Erythroblast (primary cell): Measurements from ENCODE around the gene DIP2C.
"Not testable (repeated sequence)": the region's sequence is repeated elsewhere in the genome, so short reads cannot be mapped to it uniquely, and the experiment has no call there.

Source experiments
- DNase-seq, 2 experiments: peaks; one replicate each; lab custom pipeline; 2025; lab: John Stamatoyannopoulos, UW
- GATA1 ChIP-seq: IDR thresholded peaks from 2 replicates; pipeline ENCODE4 v1.6.1; 2011; ENCODE audit warnings: low read depth, mild to moderate bottlenecking, control low read depth, low read length, moderate library complexity
- POLR2A ChIP-seq: IDR thresholded peaks from 2 replicates; pipeline ENCODE4 v1.6.1; 2011; ENCODE audit warnings: mild to moderate bottlenecking, low read length

The DIP2C gene

DNA sequence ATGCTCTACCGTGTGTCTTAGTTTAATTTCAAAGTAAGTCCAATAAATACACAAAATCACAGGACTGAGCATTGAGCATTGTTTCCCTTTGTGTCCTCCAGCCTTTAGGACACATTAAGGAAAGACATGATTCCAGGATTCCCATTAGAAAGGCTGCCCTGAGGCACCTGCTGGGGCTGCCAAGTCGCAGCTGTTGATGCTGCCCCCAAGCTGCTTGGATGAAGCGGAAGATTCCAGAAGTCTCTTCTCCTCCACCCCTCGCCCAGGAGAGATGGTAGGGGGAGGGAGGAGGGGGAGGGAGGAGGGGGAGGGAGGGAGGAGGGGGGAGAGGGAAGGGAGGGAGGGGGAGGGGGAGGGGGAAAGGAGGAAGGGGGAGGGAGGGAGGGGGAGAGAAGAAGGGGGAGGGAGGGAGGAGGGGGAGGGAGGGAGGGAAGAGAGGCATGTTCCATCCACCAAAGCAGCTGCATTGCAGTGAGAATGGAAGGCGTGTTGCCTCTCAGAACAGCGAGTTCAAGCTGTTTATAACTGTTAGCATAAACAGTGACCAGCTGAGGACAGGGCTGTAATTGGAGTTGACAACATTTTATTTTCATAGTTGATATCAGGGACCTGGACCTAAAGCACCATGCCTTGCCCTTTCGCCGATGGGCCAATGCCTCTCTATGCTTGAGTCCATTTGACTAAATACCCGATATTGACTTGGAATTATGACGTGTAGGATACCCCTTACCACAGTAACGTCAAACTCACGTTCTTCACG, 67.3 kb downstream of the DIP2C start:
- no peak for DNase-seq
- TF ChIP-seq POLR2A (no peak), GATA1 (no peak)

DNA sequence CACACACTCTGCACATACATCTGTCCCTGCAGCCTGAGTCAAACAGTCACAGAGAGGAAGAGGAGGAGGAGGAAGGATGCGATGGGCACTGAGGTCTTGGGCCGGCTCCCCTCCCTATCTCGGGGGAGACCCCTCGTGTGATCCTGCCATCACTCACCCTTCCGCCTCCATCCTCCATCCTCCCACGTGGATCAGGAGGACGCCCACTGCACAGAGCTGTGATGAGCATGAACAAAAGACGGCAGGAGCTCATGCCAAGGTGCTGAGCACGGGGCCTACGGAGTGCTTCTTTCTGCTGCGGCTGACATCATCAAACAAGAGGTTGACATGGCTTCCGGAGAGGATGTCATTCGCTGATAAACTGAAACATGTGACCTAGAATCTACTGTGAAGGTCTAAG, 68.0 kb downstream of the DIP2C start:
- TF ChIP-seq POLR2A (no peak), GATA1 (no peak)
- no peak for DNase-seq

GRCh38 chr10:620971-621370, 68.5 kb downstream of the DIP2C start:
- no peak for DNase-seq
- TF ChIP-seq POLR2A (no peak), GATA1 (no peak)

DNA sequence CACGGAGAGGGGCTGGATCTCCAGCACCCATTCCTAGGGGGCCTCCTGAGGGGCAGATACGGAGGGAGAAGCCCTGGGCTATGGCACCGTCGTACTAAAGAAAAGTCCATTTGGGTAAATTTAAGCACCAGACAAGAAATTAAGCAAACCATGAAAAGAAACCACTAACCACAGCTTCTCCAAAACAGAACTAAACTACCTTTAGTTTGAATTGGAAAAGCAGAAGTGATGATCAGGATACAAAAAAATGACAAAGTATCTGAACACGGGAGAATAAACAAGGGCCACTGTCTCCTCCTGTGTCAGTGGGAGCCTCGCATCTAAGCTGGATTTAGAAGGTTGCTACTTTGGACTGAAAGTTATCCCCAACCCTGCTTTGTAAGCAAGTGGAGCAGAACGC, 69.1 kb downstream of the DIP2C start:
- no peak for DNase-seq
- no peak for TF ChIP-seq POLR2A
- no peak for TF ChIP-seq GATA1

DNA sequence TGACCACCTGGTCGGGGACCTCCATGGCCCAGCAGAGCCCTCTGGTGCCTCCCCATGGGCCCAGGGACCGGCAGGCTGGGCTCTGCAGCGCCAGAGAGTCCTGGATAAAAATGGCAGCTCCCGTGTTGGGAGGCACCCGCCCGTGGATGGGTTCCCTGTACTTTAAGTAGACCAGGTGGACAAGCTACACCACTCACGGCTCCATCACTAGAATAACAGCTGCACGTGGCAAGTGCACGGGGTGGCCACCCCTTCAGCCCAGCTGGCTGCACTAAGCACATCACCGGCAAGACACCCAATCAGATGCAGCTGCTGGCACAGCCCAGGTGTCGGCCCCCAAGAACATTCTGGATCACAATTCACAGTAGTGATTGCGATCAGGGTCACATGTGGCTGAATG, 69.8 kb downstream of the DIP2C start:
- DNase-seq = no peak
- TF ChIP-seq GATA1 (no peak), POLR2A (no peak)

GRCh38 chr10:618229-618989, 71.1 kb downstream of the DIP2C start:
- TF ChIP-seq GATA1 (no peak), POLR2A (no peak)
- DNase-seq = no peak

DNA sequence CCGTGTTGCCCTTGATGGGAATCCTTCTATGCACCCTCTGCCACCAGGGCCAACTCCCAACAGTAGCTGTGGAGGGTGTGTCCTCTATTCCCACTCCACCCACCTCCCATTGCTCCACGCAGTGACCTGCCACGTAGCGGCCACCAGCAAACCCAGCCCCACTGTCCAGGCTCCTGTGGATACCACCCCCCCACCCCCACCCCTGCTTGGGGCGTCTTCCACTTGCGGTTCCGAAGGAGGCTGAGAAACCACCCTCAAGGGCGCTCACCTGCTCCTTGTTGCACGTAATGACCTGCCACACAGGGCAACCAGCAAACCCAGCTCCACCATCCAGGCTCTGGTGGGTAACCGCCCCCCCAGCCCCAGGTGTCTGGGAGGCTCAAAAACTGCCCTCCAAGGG, 72.0 kb downstream of the DIP2C start:
- TF ChIP-seq GATA1 = no peak
- no peak for TF ChIP-seq POLR2A
- no peak for DNase-seq

DNA sequence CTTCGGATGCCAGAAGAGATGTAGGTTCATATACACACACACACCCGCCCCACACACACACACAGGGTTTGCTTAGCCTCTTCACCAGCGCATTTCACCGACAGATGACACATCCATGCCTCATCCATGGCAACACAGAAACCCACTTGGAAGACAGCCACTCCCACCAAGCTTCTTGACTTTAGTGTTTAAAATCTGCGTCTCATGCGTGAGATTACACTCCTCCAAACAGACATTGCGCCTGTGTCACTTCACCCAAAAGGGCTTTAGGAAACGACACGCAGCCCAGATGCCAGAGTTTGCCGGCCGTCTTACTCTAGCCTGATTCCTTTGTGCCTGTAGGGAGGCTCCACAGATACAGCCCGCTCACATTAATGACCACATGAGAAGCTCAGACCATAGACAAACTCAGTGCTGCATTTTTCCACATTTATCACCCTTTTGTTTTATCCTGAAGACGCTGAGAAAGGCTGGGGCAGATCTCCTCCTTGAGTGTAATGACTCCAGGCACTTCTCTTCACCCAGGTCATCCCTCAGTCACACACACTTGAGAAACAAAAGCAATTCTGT, 73.8 kb downstream of the DIP2C start:
- DNase-seq = no peak
- TF ChIP-seq POLR2A (no peak), GATA1 (no peak)

GRCh38 chr10:614790-615582, 74.5 kb downstream of the DIP2C start:
- DNase-seq = no peak
- TF ChIP-seq POLR2A (no peak), GATA1 (no peak)

GRCh38 chr10:614139-614711, 75.2 kb downstream of the DIP2C start:
- TF ChIP-seq POLR2A = no peak
- no peak for TF ChIP-seq GATA1
- DNase-seq = no peak

DNA sequence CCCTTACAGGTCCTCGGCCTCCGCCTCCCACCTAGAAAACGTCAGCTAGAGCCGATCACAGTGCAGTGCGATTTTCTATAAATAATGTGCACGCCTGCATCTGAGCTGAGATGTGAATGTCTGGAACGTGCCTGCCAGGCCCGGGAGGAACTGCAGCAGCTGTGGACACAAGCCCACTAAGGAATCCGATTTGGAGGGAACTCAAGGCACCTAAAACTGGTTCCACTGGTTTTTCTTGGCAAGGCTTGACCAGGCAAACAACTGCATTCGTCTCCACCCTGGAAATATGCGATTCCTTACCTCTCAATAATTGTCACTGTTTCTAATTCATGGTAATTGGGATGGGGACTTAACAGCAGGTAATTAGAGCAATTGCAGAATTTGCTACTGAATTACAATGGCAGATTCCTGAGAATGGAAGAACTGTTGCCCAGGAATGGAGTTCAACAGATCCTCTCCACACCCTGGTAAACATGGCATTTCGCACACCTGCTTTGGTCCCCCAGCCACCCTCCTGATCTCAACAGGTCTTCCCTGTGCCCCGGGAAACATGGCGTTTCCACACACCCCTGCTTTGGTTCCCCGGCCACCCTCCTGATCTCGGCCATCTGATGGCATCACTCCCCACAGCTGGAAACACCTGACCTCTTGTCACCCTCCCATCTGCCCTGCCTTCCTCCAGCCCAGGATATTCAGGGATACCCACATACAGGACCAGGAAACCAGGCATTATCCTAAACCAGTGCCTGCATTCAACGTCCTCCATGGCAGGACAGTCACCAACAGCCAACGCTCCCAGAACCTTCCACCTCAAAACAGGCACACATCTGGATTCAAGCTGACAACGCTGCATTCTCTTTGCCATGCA, 76.0 kb downstream of the DIP2C start:
- TF ChIP-seq POLR2A (no peak), GATA1 (no peak)
- no peak for DNase-seq

DNA sequence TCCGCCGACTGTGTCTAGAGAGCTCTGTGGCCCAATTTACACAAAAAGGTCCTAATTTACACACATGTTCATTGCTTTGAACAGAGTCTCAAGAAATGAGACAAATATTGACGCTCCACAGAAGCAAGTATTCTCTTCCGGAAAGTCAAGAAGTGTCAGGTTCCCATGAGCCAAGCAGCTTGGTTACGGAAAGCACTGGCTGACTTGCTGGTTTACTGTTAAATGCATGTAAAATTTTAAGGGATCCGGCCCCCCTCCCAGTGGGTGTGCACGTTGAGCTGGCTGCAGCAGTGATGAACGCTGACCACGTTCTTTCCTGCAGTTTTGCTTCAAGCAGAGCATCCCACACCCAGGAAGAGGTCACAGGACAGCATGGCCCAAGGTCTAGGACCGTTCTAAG, 76.8 kb downstream of the DIP2C start:
- no peak for DNase-seq
- TF ChIP-seq GATA1 (no peak), POLR2A (no peak)

- not testable (repeated sequence) for DNase-seq
Observed at GRCh38 chr10:610642-611305, 78.7 kb downstream of the DIP2C start.
